Measurements from ENCODE around the gene DBNDD2. TPM values are rescaled to one million over a fixed set of nuclear protein-coding genes. Genes with fewer than 3 reads are reported as not detected.

Gene DBNDD2
- 19.6 and 22.5 TPM in 2 replicates for total RNA-seq

- intact Hi-C loops (cut with micrococcal nuclease), result loop anchor here (1.0 to 2.0 kb wide), 4 partner anchors 8 to 89 kb away; partner anchors contain the start of genes PIGT and SYS1
Observed at GRCh38 chr20:45407783-45408645, at the start of gene DBNDD2. TSS of gene DBNDD2 (plus strand) at chr20:45408289. CDS start at chr20:45408468, 179 bp downstream.

GRCh38 chr20:45359069-45359405 is 49.1 kb upstream of the DBNDD2 start:
- intact Hi-C loops (cut with micrococcal nuclease), result no loop called here

GRCh38 chr20:45359406-45360148 is 48.5 kb upstream of the DBNDD2 start:
- intact Hi-C loops (cut with micrococcal nuclease), result loop anchor here (1.0 to 5.0 kb wide), 3 partner anchors 23 to 433 kb away; partner anchors contain the start of genes DNTTIP1, STK4 and WFDC3

GRCh38 chr20:45361793-45362192 is 46.3 kb upstream of the DBNDD2 start:
- intact Hi-C loops (cut with micrococcal nuclease), result loop anchor here (2.0 to 5.0 kb wide), 5 partner anchors 45 to 1151 kb away; partner anchors contain the start of genes DNTTIP1, OSER1, STK4 and WFDC3

- intact Hi-C loops (cut with micrococcal nuclease), result loop anchor here (1.0 to 5.0 kb wide), 14 partner anchors 8 to 1152 kb away; partner anchors contain the start of genes DNTTIP1, OSER1, PIGT and SDC4
Observed at GRCh38 chr20:45362804-45363610, 45.1 kb upstream of the DBNDD2 start, which contains the start of gene SYS1. TSS of gene SYS1 (plus strand) at chr20:45363156. CDS start at chr20:45363532, 376 bp downstream.

GRCh38 chr20:45363611-45364492 is 44.2 kb upstream of the DBNDD2 start:
- intact Hi-C loops (cut with micrococcal nuclease), result loop anchor here (1.0 to 5.0 kb wide), 14 partner anchors 9 to 1153 kb away; partner anchors contain the start of genes DNTTIP1, OSER1, PIGT and SDC4

- intact Hi-C loops (cut with micrococcal nuclease), result no loop called here
Observed at GRCh38 chr20:45365444-45365970, 42.6 kb upstream of the DBNDD2 start.

GRCh38 chr20:45366192-45366591 is 41.9 kb upstream of the DBNDD2 start:
- intact Hi-C loops (cut with micrococcal nuclease), result no loop called here

GRCh38 chr20:45366631-45367030 is 41.5 kb upstream of the DBNDD2 start:
- intact Hi-C loops (cut with micrococcal nuclease), result no loop called here

GRCh38 chr20:45367126-45367525 is 41.0 kb upstream of the DBNDD2 start:
- intact Hi-C loops (cut with micrococcal nuclease), result no loop called here

GRCh38 chr20:45368221-45368980 is 39.7 kb upstream of the DBNDD2 start:
- intact Hi-C loops (cut with micrococcal nuclease), result no loop called here

GRCh38 chr20:45370571-45371160 is 37.4 kb upstream of the DBNDD2 start:
- intact Hi-C loops (cut with micrococcal nuclease), result no loop called here

GRCh38 chr20:45372241-45372640 is 35.8 kb upstream of the DBNDD2 start:
- intact Hi-C loops (cut with micrococcal nuclease), result no loop called here

- intact Hi-C loops (cut with micrococcal nuclease), result loop anchor here (1.0 kb wide), 4 partner anchors 9 to 399 kb away; partner anchors contain the start of genes PIGT and SYS1
Observed at GRCh38 chr20:45372646-45373352, 35.3 kb upstream of the DBNDD2 start.

- intact Hi-C loops (cut with micrococcal nuclease), result loop anchor here (1.0 kb wide), 7 partner anchors 10 to 398 kb away; partner anchors contain the start of genes PIGT and SYS1
Observed at GRCh38 chr20:45373353-45374100, 34.6 kb upstream of the DBNDD2 start.

GRCh38 chr20:45374101-45374467 is 34.0 kb upstream of the DBNDD2 start:
- intact Hi-C loops (cut with micrococcal nuclease), result loop anchor here (1.0 kb wide), 3 partner anchors 55 to 76 kb away; no protein-coding TSS in a partner anchor

GRCh38 chr20:45374966-45375365 is 33.1 kb upstream of the DBNDD2 start:
- intact Hi-C loops (cut with micrococcal nuclease), result loop anchor here (1.0 kb wide), 3 partner anchors 56 to 75 kb away; no protein-coding TSS in a partner anchor
